ENCODE data around the gene EID3.

The EID3 gene

GRCh38 chr12:104340177-104340576, 36.6 kb downstream of the EID3 start:
- no peak for DNase-seq

GRCh38 chr12:104340925-104341611, 37.5 kb downstream of the EID3 start:
- no peak for DNase-seq

GRCh38 chr12:104342147-104342546, 38.6 kb downstream of the EID3 start:
- DNase-seq, result no peak

DNA sequence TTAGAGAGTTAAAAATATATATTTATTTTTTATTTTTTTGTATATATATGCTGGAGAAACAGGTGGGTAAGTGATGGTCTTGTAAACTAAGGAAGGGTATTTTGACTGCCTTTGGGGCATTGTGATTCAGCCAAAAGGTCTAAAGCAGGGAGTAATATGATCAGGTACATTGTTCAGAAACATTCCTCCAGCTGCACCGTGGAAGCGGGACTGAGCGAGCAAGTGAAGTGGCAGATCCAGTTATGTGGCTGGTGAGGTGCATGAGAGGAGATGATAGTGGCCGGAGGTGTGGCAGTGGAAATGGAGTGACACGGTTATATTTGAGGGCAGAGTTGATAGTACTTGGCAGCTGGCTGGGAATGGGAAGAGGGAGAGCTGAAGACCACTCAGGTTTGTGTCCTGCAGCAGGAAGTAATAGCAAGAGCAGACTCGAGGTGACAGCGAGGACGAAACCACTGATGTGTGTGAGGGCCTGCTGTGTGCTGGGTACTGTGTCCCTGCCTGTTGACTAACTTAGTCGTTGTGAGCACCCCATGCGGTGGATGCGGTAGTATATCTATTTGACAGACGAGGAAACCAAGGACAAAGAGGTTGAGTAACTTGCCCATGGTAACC, 39.2 kb downstream of the EID3 start:
- DNase-seq, result no peak

- no peak for DNase-seq
Observed at GRCh38 chr12:104344682-104345081, 41.1 kb downstream of the EID3 start.

- DNase-seq, result no peak
Observed at GRCh38 chr12:104345234-104346066, 41.9 kb downstream of the EID3 start.

DNA sequence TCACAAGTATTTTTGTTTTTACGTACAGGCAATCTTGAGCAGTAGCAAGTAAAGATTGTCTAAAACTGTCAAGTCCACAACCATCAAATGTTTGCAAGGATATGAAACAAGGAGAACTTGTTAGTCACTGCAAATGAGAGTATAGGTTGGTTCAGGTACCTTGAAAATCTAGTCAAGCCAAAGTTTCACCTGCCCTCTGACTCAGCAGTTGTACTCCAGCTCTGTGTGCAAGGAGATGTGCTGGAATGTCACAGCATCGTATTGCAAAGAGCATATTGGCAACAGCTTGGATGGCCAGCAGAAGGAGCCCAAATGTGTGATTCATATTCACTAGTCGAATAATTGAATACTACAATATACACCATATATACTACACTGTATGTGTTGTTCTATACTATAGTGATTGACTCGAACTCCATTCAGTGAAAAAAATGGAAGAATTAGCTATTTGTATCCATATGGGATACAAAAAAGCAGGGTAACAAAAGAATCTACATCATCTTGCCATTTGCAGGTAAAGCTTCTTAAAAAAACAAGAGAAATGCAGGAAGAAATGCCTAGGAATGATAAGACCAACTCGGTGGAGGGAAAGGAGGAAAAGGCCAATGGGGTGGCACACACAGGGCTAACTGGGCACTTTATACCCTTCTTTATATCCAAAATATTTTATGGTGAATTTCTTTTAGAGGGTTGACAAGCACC, 44.0 kb downstream of the EID3 start:
- no peak for DNase-seq

DNA sequence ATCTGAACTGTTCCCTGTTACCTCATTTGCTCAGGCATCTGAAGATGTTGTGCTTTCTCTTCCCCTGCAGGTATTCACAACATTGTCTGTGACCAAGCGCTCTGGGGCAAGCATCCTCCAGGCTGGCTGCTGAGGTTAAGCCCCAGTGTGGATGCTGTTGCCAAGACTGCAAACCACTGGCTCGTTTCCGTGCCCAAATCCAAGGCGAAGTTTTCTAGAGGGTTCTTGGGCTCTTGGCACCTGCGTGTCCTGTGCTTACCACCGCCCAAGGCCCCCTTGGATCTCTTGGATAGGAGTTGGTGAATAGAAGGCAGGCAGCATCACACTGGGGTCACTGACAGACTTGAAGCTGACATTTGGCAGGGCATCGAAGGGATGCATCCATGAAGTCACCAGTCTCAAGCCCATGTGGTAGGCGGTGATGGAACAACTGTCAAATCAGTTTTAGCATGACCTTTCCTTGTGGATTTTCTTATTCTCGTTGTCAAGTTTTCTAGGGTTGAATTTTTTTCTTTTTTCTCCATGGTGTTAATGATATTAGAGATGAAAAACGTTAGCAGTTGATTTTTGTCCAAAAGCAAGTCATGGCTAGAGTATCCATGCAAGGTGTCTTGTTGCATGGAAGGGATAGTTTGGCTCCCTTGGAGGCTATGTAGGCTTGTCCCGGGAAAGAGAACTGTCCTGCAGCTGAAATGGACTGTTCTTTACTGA, 44.9 kb downstream of the EID3 start:
- no peak for DNase-seq

- no peak for DNase-seq
Observed at GRCh38 chr12:104348994-104349494, 45.5 kb downstream of the EID3 start.

- no peak for DNase-seq
Observed at GRCh38 chr12:104350211-104351056, 46.9 kb downstream of the EID3 start.

DNA sequence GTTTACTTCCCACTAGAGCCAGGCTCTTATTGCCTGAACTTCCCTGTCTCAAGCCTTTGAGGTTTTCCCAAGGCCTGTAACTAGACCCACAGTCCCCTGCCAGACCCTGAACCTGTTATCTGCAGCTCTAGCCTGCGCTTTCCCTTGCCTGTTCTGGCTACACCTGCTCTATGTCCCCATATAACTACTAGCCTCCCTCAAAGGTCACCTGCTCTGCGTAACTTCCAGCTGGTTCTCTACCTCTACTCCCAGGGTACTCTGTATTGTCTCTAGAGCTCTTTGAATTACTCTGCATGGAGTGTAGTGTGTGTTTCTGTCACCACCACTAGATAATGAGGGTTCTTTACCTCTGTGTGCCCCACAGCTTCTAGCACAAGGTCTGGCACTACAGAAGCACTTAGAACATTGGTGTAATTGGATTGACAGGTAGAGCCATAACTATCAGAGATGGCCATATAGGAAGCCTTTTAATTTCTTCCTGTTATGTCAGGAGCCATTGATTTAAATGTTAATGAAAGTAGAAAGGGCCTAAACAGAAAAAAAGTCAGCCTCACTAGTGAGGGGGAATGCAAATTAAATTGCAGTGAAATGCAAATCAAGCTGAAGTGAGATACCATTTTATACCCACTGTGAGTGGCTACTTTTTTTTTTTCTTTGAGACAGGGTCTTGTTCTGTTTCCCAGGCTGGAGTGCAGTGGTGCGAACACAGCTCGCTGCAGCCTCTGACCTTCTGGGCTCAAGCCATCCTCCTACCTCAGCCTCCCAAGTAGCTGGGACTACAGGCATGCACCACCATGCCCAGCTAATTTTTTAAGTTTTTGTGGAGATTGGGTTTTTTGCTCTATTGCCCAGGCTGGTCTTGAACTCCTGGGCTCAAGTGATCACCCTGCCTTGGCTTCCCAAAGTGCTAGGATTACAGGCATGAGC, 47.8 kb downstream of the EID3 start:
- DNase-seq, result no peak

DNA sequence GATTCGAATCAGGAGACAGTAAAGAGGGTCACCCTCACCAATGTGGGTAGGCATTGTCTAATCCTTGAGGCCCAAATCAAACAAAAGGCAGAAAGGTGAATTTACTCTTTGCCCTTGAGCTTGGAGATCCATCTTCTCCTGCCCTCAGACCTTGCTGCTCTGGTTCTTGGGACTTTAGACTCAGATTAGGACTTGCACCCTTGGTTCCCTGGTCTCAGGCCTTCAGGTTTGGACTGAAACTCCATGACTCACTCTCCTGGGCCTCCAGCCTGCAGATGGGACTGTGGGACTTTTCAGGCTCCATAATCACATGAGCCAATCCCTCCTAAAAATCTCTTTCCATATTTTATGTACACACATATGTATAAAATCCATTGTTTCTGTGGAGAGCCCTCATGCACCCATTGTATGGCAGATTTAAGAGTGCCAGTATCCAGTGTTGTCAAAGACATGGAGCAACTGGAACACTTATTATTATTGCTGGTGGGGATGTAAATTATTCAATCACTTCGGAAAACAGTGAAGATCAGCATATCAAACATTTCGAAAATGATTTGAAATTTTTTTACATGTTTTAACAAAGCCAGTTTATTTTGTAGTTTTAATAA, 48.7 kb downstream of the EID3 start:
- DNase-seq, result no peak

- DNase-seq, result no peak
Observed at GRCh38 chr12:104353012-104353981, 49.8 kb downstream of the EID3 start.

DNA sequence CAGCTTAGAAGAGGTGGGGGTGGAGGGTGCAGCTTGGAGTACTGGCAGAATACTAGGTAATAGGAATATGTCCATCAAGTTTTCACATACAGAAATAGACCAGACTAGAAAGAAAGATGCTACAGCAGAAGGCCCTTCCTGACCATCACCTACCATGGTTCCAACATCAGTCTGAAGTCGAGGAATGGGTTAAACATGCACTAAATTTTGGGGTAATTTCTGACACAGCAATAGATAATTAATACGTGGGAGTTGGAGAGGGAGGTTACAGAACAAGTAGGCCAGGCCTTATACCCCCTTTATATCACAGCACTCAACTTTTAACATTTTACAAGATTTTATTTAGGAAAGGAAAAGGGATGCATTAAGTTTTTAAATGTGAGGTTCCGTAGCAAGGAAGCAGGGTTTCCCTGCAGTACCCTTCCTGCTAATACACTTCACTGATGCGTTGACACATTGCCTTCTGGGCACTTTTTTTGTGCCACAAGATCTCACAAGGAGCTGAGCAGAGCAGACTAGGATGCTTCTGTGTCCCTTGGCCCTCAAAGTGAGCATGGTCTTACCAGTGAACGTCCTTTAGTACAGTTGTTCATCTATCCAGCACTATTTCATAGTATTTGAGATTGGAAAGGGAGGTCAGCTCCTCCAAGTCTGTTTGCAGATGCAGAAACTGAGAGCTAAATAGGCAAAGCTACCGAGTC, 50.8 kb downstream of the EID3 start:
- no peak for DNase-seq

All from activated CD8-positive, alpha-beta memory T cell treated with anti-CD3 and anti-CD28 coated beads, Interleukin-2, amount 50 U/mL, for 4 hours (primary cell).